CMK (cell line): ENCODE measurements around the gene EEPD1.
A peak's percentile ranks its signal among the peaks of the same experiment; 100 is the strongest.
"Not testable (repeated sequence)": the region's sequence is repeated elsewhere in the genome, so short reads cannot be mapped to it uniquely, and the experiment has no call there.

Experiments
- DNase-seq: peaks from one replicate; pipeline ENCODE4 v3.0.0-alpha.2; 2010; ENCODE audit warnings: low read depth

Gene EEPD1

DNA sequence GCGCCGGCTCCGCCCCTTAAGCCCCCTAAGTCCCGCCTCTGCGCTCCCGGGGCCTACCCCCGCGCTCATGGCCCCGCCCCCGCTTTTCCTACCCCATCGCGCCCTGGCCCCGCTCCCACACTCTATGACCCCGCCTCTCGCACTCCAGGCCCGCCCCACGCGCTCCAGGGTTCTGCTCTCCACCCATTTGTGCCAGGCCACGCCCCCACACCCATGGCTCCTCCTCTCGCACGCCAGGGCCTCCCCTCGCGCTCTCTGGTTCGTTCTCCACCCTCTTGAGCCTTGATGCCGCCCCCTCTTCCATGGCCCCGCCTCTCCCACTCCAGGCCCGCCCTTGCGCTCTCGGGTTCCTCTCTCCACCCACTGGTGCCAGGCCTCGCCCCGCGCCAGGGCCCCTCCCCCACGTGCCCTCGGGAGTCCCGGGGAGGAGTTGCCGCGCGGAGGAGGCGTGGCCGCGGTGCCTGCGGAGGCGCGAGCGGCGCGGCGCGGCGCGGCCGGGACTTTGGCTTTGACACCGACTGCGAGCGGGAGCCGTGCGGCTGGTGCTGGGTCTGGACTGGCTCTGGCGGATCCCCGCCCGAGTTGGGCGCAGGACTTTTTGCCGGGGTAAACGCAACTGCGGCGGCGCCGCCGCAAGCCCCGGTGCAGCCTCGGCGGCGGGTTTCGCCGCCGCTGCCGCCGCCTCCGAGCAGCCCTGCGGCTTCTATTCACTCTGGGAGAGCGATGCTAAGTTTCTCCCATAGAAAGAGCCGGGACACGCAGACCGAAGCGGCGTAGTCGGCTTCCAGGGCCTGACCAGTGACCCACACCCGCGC, at the start of gene EEPD1:
TSS of gene EEPD1 (plus strand) at position 499 of the 815 bp plus-strand sequence. CDS start 1,071 bp downstream, outside the sequence.
- peak; percentile 95 for DNase-seq

DNA sequence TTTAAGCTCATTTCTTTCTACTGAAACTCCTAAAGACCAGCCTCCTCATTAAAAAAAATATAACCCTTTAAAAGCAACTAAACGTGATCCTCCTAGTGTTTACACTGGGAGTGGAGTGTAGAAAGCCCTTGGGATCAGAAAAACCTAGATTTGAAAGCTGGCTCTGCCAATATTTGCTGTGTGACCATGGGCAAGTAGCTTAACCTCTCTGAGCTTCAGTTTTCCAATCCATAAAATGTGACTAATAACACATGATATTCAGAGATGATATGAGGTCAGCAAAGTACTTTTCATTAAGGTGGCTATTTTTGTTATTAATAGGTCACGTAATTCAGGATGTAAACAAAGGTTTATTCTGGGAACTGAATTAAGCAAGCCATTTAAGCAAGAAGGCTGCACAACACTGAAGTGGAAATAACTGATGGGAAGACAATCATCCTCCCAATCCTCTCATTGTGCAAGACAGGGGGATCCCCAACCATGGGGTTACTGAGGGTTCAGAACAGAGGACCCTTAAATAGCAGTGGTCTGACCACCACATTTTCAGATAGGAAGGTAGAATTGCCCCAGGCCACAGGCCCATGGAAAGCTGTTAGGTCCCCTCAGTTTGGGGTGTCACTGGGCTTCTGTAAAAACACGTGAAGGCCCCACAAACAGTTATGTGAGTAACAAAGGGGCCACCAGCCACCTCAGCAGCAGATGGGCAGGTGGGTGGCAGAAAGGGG, 49.1 kb upstream of the EEPD1 start:
- no peak for DNase-seq

DNA sequence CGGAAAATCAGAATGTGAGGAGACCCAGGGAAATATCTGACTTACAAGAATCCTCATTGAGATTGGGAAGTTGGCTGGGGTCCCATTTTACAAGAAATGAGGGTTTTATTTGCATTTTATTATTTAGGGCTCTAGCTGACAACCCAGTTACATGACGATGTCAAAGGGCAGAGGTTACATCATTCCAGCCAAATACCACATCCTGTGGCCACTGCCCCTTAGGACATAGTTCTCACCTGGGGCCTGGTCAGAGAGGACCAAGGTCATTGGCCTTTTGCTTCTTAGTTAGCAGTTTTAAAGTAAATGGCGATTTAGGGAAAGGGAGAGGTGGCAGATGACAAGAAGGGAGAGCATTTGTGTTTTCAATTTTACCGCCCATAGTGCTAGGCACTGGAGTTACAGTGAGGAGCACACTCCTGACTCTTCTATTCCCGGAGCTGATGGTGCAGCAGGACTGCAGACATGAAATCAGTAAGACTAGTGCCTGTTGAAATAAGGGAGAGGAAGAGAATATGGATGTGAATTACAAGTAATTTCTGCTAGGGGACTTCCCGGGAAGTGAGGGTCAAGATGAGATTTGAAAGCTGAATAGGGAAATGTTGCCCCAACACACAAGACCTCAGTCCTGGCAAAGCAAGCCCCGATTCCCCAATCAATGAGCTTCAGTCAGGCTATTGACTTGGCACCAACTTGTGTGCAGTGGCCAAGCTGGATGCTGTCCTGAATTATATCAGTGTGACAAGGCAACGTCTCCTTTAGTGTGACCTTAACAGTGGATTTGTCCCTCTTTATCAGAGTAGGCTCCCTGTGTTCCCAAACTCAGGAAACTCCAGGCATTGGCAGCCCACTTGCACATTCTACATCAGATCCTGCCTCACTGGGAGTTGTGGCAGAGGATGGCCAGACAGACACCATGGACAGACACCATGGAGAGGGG, 45.8 kb upstream of the EEPD1 start:
- not testable (repeated sequence) for DNase-seq

- no peak for DNase-seq
These were observed 45.0 kb upstream of the EEPD1 start for GRCh38 chr7:36107926-36108631.

GRCh38 chr7:36109013-36109627, 43.9 kb upstream of the EEPD1 start:
- DNase-seq, result no peak

- no peak for DNase-seq
These were observed 42.5 kb upstream of the EEPD1 start for GRCh38 chr7:36110584-36110983.

DNA sequence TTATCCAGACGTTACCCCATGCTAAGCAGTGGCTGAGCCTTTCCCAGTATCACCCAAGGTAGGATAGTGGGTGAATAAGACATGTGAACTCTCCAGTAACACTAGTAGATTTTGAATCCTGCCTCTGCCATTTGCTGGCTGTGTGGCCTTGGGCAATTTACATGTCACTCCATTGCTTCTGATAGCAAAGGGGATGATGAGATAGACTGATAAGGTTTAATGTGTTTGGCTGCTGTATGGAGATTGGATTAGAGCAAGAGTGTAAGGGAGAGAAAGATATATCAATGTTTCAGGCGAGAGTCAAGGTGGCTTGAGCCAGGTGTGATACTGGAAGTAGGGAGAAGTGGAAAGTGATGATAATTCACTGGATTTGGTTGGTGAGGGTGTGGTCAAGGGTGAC, 40.1 kb upstream of the EEPD1 start:
- no peak for DNase-seq

GRCh38 chr7:36114355-36114754, 38.7 kb upstream of the EEPD1 start:
- DNase-seq, result no peak

GRCh38 chr7:36115448-36116321, 37.4 kb upstream of the EEPD1 start:
- no peak for DNase-seq

GRCh38 chr7:36116347-36117202, 36.5 kb upstream of the EEPD1 start:
- DNase-seq, result no peak

DNA sequence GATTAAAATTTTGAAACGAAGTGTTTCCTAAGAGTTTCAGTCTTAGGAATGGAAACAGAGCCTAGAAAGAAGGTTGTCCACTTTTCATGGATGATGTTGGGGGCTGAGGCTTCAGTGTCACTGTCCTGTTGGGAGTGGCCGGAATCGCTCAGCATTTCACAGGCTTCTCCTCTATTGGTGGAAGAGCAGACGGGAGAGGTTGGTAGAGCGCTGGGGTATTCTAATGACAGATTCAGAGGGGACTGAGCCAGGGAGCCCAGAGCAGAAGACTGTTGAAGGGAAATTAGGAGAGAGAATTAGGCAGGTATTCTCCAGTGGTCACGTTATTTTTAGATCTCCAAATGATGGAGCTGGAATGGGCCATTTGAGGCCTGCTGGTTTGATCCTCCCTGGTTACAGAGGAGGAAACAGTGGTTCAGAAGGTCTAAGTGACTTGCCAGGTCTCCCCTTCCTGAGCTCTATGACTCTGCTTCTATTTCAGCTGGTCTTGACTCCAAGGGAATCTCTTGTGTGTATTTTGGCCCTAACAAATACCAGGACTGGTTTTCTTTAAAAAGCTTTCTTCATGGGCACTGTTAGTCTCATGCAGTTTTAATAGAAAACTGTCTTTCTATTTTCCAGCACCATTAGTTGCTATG, 35.7 kb upstream of the EEPD1 start:
- no peak for DNase-seq

DNA sequence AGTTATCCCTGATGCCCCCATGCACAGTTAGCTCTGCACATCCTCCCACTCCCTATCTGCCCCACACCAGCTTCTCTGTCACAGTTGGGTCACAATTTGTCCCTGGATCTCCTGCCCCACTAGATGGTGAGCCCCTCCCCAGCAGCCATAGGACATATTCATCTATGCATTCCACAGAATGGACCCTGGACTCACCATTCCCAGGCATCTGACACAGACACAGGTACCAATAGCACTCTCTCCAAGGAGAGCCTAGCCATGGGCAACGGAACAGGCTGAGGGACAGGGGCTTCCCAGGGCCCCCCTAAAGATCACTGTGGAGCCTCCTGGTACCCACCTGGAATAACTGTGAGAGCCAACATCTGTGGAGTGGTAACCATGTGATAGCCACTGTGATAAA, 34.7 kb upstream of the EEPD1 start:
- no peak for DNase-seq

GRCh38 chr7:36119005-36119706, 33.9 kb upstream of the EEPD1 start:
- DNase-seq, result no peak

DNA sequence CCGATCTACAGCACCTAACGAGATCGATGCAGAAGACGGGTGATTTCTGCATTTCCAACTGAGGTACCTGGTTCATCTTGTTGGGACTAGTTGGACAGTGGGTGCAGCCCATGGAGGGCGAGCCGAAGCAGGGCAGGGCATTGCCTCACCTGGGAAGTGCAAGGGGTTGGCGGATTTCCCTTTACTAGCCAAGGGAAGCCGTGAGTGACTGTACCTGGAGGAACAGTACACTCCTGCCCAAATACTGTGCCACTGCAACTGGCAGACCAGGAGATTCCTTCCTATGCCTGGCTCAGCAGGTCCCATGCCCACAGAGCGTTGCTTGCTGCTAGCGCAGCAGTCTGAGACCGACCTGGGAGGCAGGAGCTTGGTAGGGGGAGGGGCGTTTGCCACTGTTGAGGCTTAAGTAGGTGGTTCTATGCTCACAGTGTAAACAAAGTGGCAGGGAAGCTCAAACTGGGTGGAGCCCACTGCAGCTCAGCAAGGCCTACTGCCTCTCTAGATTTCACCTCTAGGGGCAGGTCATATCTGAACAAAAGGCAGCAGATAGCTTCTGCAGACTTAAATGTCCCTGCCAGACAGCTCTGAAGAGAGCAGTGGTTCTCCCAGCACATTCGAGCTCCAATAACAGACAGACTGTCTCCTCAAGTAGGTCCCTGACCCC, 32.9 kb upstream of the EEPD1 start:
- DNase-seq, result not testable (repeated sequence)

DNA sequence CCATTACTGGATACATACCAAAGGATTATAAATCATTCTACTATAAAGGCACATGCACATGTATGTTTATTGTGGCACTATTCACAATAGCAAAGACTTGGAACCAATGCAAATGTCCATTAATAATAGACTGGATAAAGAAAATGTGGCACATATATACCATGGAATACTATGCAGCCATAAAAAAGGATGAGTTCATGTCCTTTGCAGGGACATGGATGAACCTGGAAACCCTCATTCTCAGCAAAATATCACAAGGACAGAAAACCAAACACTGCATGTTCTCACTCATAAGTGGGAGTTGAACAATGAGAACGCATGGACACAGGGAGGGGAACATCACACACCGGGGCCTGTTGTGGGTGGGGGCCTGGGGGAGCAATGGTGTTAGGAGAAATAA, 27.4 kb upstream of the EEPD1 start:
- DNase-seq, result not testable (repeated sequence)

- no peak for DNase-seq
These were observed 25.8 kb upstream of the EEPD1 start for GRCh38 chr7:36127075-36127740.
